Sigmoid colon (tissue), 4 donors: Measurements from ENCODE around the gene GDF7.

Experiments used
- EP300 ChIP-seq, 4 donors: sonication (generic); formaldehyde crosslinking; IDR thresholded peaks; one replicate each; pipeline ENCODE4 v1.6.1; 2017; ENCODE audit warnings: antibody characterized with exemption in 4 of 4
- POLR2A ChIP-seq, 2 donors: fragments of 450-650 bp; IDR thresholded peaks; one replicate each; pipeline ENCODE4 v1.6.1; 2016; ENCODE audit warnings: antibody characterized with exemption in 2 of 2, mild to moderate bottlenecking in 2 of 2, moderate library complexity in 2 of 2
- POLR2AphosphoS5 ChIP-seq, 4 donors: sonication (generic); formaldehyde crosslinking; IDR thresholded peaks; one replicate each; pipeline ENCODE4 v1.6.1; 2017; ENCODE audit warnings: antibody characterized with exemption in 4 of 4
- TF ChIP-seq, protein P1 (sequence below), 4 experiments: fragments of 450-650 bp in 3 of 4; fragments of 200-600 bp in 1 of 4; IDR thresholded peaks; one replicate each; pipeline ENCODE4 v1.5.1; 2016 to 2019; ENCODE audit warnings: antibody characterized with exemption in 4 of 4, mild to moderate bottlenecking in 3 of 4, moderate library complexity in 2 of 4

DNA sequence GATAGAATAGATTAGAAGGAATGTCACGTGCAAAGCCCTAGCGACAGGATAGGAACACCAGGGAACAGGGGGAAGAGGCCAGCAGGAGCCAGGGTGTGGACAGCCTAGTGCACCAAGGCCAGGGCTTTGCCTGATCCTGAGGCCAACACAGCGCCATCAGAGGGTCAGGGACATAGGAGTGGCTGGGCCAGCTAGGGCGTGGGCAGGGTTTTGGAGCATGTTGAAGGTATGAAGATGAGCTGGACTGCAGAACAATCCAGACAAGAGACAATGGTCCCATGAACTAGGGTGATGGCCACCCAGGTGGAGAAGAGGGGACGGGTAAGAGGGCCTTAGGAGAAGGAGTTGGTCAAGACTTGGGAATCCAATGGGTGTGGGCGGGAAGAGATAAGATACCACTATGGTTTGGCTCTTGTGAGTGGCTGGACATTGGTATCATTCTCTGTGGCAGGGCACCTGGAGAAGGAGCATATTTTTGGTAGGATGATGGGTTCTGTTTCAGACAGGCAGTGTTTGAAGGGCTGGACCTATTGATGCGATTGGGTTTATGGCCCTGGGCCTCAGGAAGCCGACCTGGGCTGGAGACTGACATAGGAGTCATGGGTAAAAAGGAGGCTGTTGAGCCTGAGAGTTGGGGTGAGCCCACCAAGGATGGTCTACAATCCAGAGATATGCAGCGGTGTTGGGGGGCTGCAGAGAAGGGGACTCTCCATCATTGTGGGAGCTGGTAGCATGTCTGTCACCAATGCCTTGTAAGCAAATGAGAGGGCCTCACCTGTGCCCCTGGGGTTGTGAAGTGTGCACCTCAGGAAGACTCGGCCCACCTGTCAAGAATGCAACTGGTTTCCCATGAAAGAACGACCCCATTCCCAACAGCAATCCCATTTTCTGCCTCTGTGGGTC lies 14.0 kb upstream of the GDF7 start:
- no peak for TF ChIP-seq POLR2AphosphoS5 (IDR thresholded peaks at IDR 0.05)
- TF ChIP-seq, protein P1, sequence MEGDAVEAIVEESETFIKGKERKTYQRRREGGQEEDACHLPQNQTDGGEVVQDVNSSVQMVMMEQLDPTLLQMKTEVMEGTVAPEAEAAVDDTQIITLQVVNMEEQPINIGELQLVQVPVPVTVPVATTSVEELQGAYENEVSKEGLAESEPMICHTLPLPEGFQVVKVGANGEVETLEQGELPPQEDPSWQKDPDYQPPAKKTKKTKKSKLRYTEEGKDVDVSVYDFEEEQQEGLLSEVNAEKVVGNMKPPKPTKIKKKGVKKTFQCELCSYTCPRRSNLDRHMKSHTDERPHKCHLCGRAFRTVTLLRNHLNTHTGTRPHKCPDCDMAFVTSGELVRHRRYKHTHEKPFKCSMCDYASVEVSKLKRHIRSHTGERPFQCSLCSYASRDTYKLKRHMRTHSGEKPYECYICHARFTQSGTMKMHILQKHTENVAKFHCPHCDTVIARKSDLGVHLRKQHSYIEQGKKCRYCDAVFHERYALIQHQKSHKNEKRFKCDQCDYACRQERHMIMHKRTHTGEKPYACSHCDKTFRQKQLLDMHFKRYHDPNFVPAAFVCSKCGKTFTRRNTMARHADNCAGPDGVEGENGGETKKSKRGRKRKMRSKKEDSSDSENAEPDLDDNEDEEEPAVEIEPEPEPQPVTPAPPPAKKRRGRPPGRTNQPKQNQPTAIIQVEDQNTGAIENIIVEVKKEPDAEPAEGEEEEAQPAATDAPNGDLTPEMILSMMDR (IDR thresholded peaks at IDR 0.05): no peak
- TF ChIP-seq POLR2A (IDR thresholded peaks at IDR 0.05): no peak
- TF ChIP-seq EP300 (IDR thresholded peaks at IDR 0.05): no peak
